H1 (cell line): ENCODE data around the gene CPXM1. TPM values are rescaled to one million over a fixed set of nuclear protein-coding genes. Genes with fewer than 3 reads are reported as not detected.

Experiments
- CTCF ChIA-PET: fragments of 300-600 bp; sonication (Branson Sonifier 250); formaldehyde crosslinking; loops from one replicate; lab custom pipeline; 2021; ENCODE audit not compliant: partially characterized antibody; lab: Charles Lee
- POLR2A ChIA-PET: fragments of 300-600 bp; sonication (Branson Sonifier 250); formaldehyde crosslinking; loops from one replicate; lab custom pipeline; 2021; ENCODE audit warnings: inconsistent platforms; ENCODE audit not compliant: partially characterized antibody; lab: Charles Lee
- DNase-seq, 2 experiments: peaks; one replicate each; pipeline versions ENCODE4 v3.0.0 to v3.0.0-alpha.2; 2010 to 2022; ENCODE audit warnings: low spot score in 2 of 2, low read depth in 1 of 2, mixed read lengths in 1 of 2
- FAIRE-seq: peaks from 2 replicates; lab custom pipeline; 2011; peaks lifted over from hg19 to GRCh38; lab: Jason Lieb, UNC
- H2AFZ ChIP-seq: 2 replicates; pipeline ENCODE4 v1.8.1; 2012; ENCODE audit warnings: low read length, inconsistent platforms
- H2AK5ac ChIP-seq: 2 replicates; pipeline ENCODE4 v1.6.1; 2013; ENCODE audit warnings: low read depth, low read length
- H2BK120ac ChIP-seq: replicated peaks from 2 replicates; pipeline ENCODE3; 2013; ENCODE audit warnings: low read depth, low read length, inconsistent platforms
- H2BK12ac ChIP-seq: 2 replicates; pipeline ENCODE4 v1.6.1; 2013; ENCODE audit warnings: low read depth, low read length
- H2BK15ac ChIP-seq: 2 replicates; pipeline ENCODE4 v1.6.1; 2013; ENCODE audit warnings: low read length
- H2BK20ac ChIP-seq: 2 replicates; pipeline ENCODE4 v1.6.1; 2013; ENCODE audit warnings: low read length
- H2BK5ac ChIP-seq: 2 replicates; pipeline ENCODE4 v1.6.1; 2013; ENCODE audit warnings: low read depth, low read length
- H3K14ac ChIP-seq: 2 replicates; pipeline ENCODE4 v1.6.1; 2013; ENCODE audit warnings: inconsistent platforms; ENCODE audit not compliant: insufficient read length
- H3K18ac ChIP-seq: 2 replicates; pipeline ENCODE4 v1.6.1; 2013; ENCODE audit warnings: low read length; ENCODE audit errors: extremely low read depth
- H3K23ac ChIP-seq: 2 replicates; pipeline ENCODE4 v1.6.1; 2013; ENCODE audit warnings: inconsistent platforms; ENCODE audit not compliant: insufficient read length
- H3K23me2 ChIP-seq: 2 replicates; pipeline ENCODE4 v1.6.1; 2013; ENCODE audit warnings: low read depth, low read length
- H3K27ac ChIP-seq: 2 replicates; pipeline ENCODE4 v1.6.1; 2011; ENCODE audit warnings: low read depth, low read length, inconsistent platforms
- H3K27me3 ChIP-seq, 4 experiments: replicated peaks in 1 of 4; 1 replicate in 1 of 4; 2 replicates in 3 of 4; pipeline versions ENCODE4 v1.6.1 to v1.8.1; 2011 to 2013; ENCODE audit warnings: low read length in 3 of 4, mild to moderate bottlenecking in 3 of 4, inconsistent platforms in 2 of 4, mixed read lengths in 2 of 4, moderate library complexity in 1 of 4; ENCODE audit not compliant: control insufficient read depth in 3 of 4, insufficient read depth in 3 of 4; ENCODE audit errors: extremely low read depth in 1 of 4
- H3K36me3 ChIP-seq, 4 experiments: 2 replicates each; pipeline versions ENCODE4 v1.6.1 to v1.8.1; 2011 to 2013; ENCODE audit warnings: mild to moderate bottlenecking in 4 of 4, low read length in 3 of 4, moderate library complexity in 2 of 4, control low read depth in 1 of 4, inconsistent platforms in 1 of 4; ENCODE audit not compliant: insufficient read depth in 4 of 4, control insufficient read depth in 2 of 4
- H3K4ac ChIP-seq: replicated peaks from 2 replicates; pipeline ENCODE3; 2013; ENCODE audit warnings: low read length, low read depth, mixed read lengths, inconsistent platforms; ENCODE audit not compliant: insufficient read length
- H3K4me1 ChIP-seq, 4 experiments: replicated peaks in 1 of 4; 1 replicate in 1 of 4; 2 replicates in 3 of 4; pipeline versions ENCODE4 v1.6.1 to v1.8.1; 2011 to 2013; ENCODE audit warnings: low read length in 3 of 4, inconsistent platforms in 2 of 4, mixed read lengths in 1 of 4; ENCODE audit not compliant: insufficient read depth in 4 of 4, control insufficient read depth in 3 of 4
- H3K4me2 ChIP-seq, 2 experiments: 2 replicates each; pipeline versions ENCODE4 v1.6.1 to v1.8.1; 2011 to 2013; ENCODE audit warnings: low read depth in 2 of 2, low read length in 2 of 2, control low read depth in 1 of 2, inconsistent platforms in 1 of 2, mild to moderate bottlenecking in 1 of 2; ENCODE audit not compliant: insufficient read depth in 1 of 2
- H3K4me3 ChIP-seq, 4 experiments: fragments of 200-600, 300-600 bp in 1 of 4; sonication (generic), shearing (Covaris generic), sonication (Bioruptor Twin) in 1 of 4; 2 replicates each; pipeline versions ENCODE4 v1.5.1 to v1.8.1; 2011 to 2016; ENCODE audit warnings: low read length in 4 of 4, low read depth in 3 of 4, control low read depth in 2 of 4, inconsistent platforms in 2 of 4, mild to moderate bottlenecking in 2 of 4, mixed read lengths in 1 of 4, moderate library complexity in 1 of 4; ENCODE audit not compliant: insufficient read depth in 2 of 4; ENCODE audit errors: extremely low read depth in 1 of 4
- H3K56ac ChIP-seq: replicated peaks from 2 replicates; pipeline ENCODE3; 2013; ENCODE audit warnings: low read depth, mild to moderate bottlenecking, mixed read lengths, low read length, inconsistent platforms; ENCODE audit not compliant: insufficient read length
- H3K79me1 ChIP-seq: 2 replicates; pipeline ENCODE4 v1.6.1; 2013; ENCODE audit warnings: low read depth, low read length, control low read depth
- H3K79me2 ChIP-seq, 2 experiments: 2 replicates each; pipeline versions ENCODE4 v1.6.1 to v1.8.1; 2012 to 2013; ENCODE audit warnings: low read length in 2 of 2, mild to moderate bottlenecking in 2 of 2, inconsistent platforms in 1 of 2; ENCODE audit not compliant: insufficient read depth in 2 of 2, control insufficient read depth in 1 of 2
- H3K9ac ChIP-seq, 4 experiments: replicated peaks in 1 of 4; 1 replicate in 1 of 4; 2 replicates in 3 of 4; pipeline versions ENCODE4 v1.6.1 to v1.8.1; 2011 to 2013; ENCODE audit warnings: low read depth in 3 of 4, low read length in 3 of 4, control low read depth in 2 of 4, mild to moderate bottlenecking in 2 of 4, moderate library complexity in 2 of 4, inconsistent platforms in 1 of 4; ENCODE audit errors: extremely low read depth in 1 of 4
- H3K9me3 ChIP-seq, 2 experiments: 2 replicates each; pipeline versions ENCODE4 v1.6.1 to v1.8.1; 2012 to 2013; ENCODE audit warnings: mild to moderate bottlenecking in 2 of 2, moderate library complexity in 2 of 2, control low read depth in 1 of 2, inconsistent platforms in 1 of 2, low read depth in 1 of 2, low read length in 1 of 2, mixed read lengths in 1 of 2; ENCODE audit not compliant: insufficient read depth in 2 of 2
- H4K20me1 ChIP-seq, 2 experiments: replicated peaks in 1 of 2; 2 replicates each; pipeline versions ENCODE3 to v1.8.1; 2011 to 2013; ENCODE audit warnings: inconsistent platforms in 2 of 2, low read length in 2 of 2, mild to moderate bottlenecking in 1 of 2; ENCODE audit not compliant: insufficient read depth in 2 of 2, control insufficient read depth in 1 of 2
- H4K5ac ChIP-seq: 2 replicates; pipeline ENCODE4 v1.6.1; 2013; ENCODE audit warnings: low read length, low read depth, mixed read lengths, inconsistent platforms; ENCODE audit not compliant: insufficient read length
- H4K8ac ChIP-seq: 2 replicates; pipeline ENCODE4 v1.8.0; 2013; ENCODE audit warnings: mild to moderate bottlenecking, moderate library complexity, low read length, inconsistent platforms; ENCODE audit not compliant: insufficient read depth; ENCODE audit errors: extremely low read depth
- H4K91ac ChIP-seq: replicated peaks from 2 replicates; pipeline ENCODE3; 2013; ENCODE audit warnings: low read length, mixed read lengths, inconsistent platforms; ENCODE audit not compliant: insufficient read length
- BACH1 ChIP-seq: IDR thresholded peaks from 2 replicates; pipeline ENCODE4 v1.6.1; 2012; ENCODE audit warnings: low read length, improper control_type of control experiment
- CBX5 ChIP-seq: fragments of 300-800, 300-1000 bp; sonication (generic); IDR thresholded peaks from 2 replicates; pipeline ENCODE4 v1.7.1; 2016; ENCODE audit warnings: antibody characterized with exemption, low read length, low read depth
- CHD2 ChIP-seq: IDR thresholded peaks from 2 replicates; pipeline ENCODE4 v1.6.1; 2012; ENCODE audit warnings: low read length, improper control_type of control experiment
- CTBP2 ChIP-seq: IDR thresholded peaks from 2 replicates; pipeline ENCODE4 v1.7.0; 2011; ENCODE audit warnings: borderline replicate concordance, mild to moderate bottlenecking, moderate library complexity, mixed read lengths, low read length; ENCODE audit not compliant: insufficient read depth, insufficient read length
- FOSL1 ChIP-seq: IDR thresholded peaks from 2 replicates; pipeline ENCODE4 v1.6.1; 2011; ENCODE audit warnings: mild to moderate bottlenecking, low read depth, low read length, moderate library complexity; ENCODE audit not compliant: insufficient read depth
- KDM1A ChIP-seq: fragments of 200-600, 300-600 bp; sonication (generic); IDR thresholded peaks from 2 replicates; pipeline ENCODE4 v1.7.1; 2016; ENCODE audit warnings: mild to moderate bottlenecking, low read length, borderline replicate concordance
- KDM4A ChIP-seq: IDR thresholded peaks from one replicate; pipeline ENCODE4 v1.7.1; 2012; ENCODE audit warnings: low read depth, mild to moderate bottlenecking, moderate library complexity, low read length, inconsistent platforms; ENCODE audit not compliant: severe bottlenecking
- KDM5A ChIP-seq: fragments of 200-600 bp; IDR thresholded peaks from 2 replicates; pipeline ENCODE4 v1.7.1; 2012; ENCODE audit warnings: mild to moderate bottlenecking, low read length, inconsistent platforms, mixed read lengths
- POLR2A ChIP-seq, 2 experiments: IDR thresholded peaks; 1 replicate in 1 of 2; 2 replicates in 1 of 2; pipeline ENCODE4 v1.6.1; 2011; ENCODE audit warnings: low read depth in 2 of 2, low read length in 2 of 2, mild to moderate bottlenecking in 2 of 2; ENCODE audit errors: control extremely low read depth in 1 of 2
- POU5F1 ChIP-seq: IDR thresholded peaks from 2 replicates; pipeline ENCODE4 v1.6.1; 2011; ENCODE audit warnings: low read depth, mild to moderate bottlenecking, low read length, moderate library complexity
- RFX5 ChIP-seq: IDR thresholded peaks from 2 replicates; pipeline ENCODE4 v1.6.1; 2011; ENCODE audit warnings: low read depth, low read length, improper control_type of control experiment, borderline replicate concordance
- RNF2 ChIP-seq: fragments of 200-900, 300-1000 bp; sonication (generic); IDR thresholded peaks from 2 replicates; pipeline ENCODE4 v1.7.1; 2016; ENCODE audit warnings: borderline replicate concordance, low read depth, mild to moderate bottlenecking, antibody characterized with exemption, low read length; ENCODE audit not compliant: poor library complexity, severe bottlenecking; ENCODE audit errors: missing control alignments
- SAP30 ChIP-seq: fragments of 300-600 bp; sonication (generic); IDR thresholded peaks from 2 replicates; pipeline ENCODE4 v1.7.1; 2012; ENCODE audit warnings: low read length, moderate library complexity, mild to moderate bottlenecking, inconsistent platforms; ENCODE audit not compliant: insufficient read depth, insufficient replicate concordance
- SIX5 ChIP-seq: IDR thresholded peaks from 2 replicates; pipeline ENCODE4 v1.6.1; 2011; ENCODE audit warnings: mild to moderate bottlenecking, low read depth, low read length
- WGBS, 2 experiments: shearing (Covaris generic) in 1 of 2; methylation state at CpG; one replicate each; pipeline versions ENCODE4 v1.1.6 to v1.1.7; 2013 to 2015; ENCODE audit warnings: low lambda C conversion rate in 2 of 2, mixed read lengths in 2 of 2, inconsistent platforms in 1 of 2, low coverage in 1 of 2, missing lambda C conversion rate in 1 of 2; ENCODE audit not compliant: insufficient replicate concordance in 2 of 2, insufficient coverage in 1 of 2, insufficient read length in 1 of 2; ENCODE audit errors: extremely low coverage in 1 of 2, missing lambda C conversion rate in 1 of 2; 5-methylcytosine and 5-hydroxymethylcytosine counted together
- polyA plus RNA-seq, 7 experiments: library from polyadenylated mRNA; depleted of rRNA in 3 of 7; stranded (reverse) in 5 of 7; unstranded in 2 of 7; fragments of >200 nt in 5 of 7; fragments of 200-250 nt in 2 of 7; gene quantifications; 1 replicate in 5 of 7; 2 replicates in 1 of 7; 4 replicates in 1 of 7; pipeline versions ENCODE4 v1.2.1 to v1.2.3, GENCODE V29; 2011 to 2013; ENCODE audit warnings: missing spikeins in 2 of 7, mixed read lengths in 2 of 7
- total RNA-seq: library from RNA; stranded (reverse); fragmentation: NEBNext Ultra II Directional; extraction: Animal tissue kit (Norgen Biotek cat#: 25700); gene quantifications from 2 replicates; pipeline ENCODE4 v1.2.1, GENCODE V29; 2021

The CPXM1 gene
- total and polyA plus RNA-seq, 2 of the 8 experiments (the other 6 are each of a cell fraction or from before 2014, with no cell fraction given): 31.3 to 81.9 TPM

- 73% methylated on average over 2 of the region's 2 CpGs; no CpG with 5 or more reads in 1 of the 2 experiments for WGBS, 2 experiments
- Histone ChIP-seq H4K91ac (no peak overlapping the region), H2BK15ac (no peak overlapping the region), H2BK20ac (no peak overlapping the region), H2AK5ac (no peak overlapping the region), H3K4me1 (peaks cover 0 to 23% (median 14%) of the 10 kb centered on the region in 4 experiments; a peak in 6 of 7 replicates), H2BK12ac (no peak overlapping the region), H4K5ac (no peak overlapping the region), H3K27ac (no peak overlapping the region), H4K20me1 (peaks cover 2% of the 10 kb centered on the region in 2 experiments), H3K4me2 (no peak overlapping the region), H2BK5ac (no peak overlapping the region), H3K4ac (no peak overlapping the region), H3K23me2 (peaks cover 22% of the 10 kb centered on the region; the same call in 1 of the 2 replicates), H3K79me2 (no peaks in the 10 kb centered on the region), H3K79me1 (no peaks in the 10 kb centered on the region), H3K9me3 (no peaks in the 10 kb centered on the region), H2BK120ac (no peak overlapping the region), H3K4me3 (no peak overlapping the region), H4K8ac (no peak overlapping the region), H3K18ac (no peak overlapping the region), H3K27me3 (peaks cover 30 to 49% (median 46%) of the 10 kb centered on the region in 4 experiments), H3K36me3 (peaks cover 0 to 3% (median 0%) of the 10 kb centered on the region in 4 experiments; a peak in 1 of 8 replicates), H3K9ac (no peak overlapping the region), H2AFZ (no peak overlapping the region), H3K56ac (no peak overlapping the region), H3K23ac (no peak overlapping the region), H3K14ac (no peak overlapping the region)
- CTCF ChIA-PET: interaction anchor here (1.1 to 9.0 kb wide), 18 partner anchors 8 to 246 kb away, joined by 4 to 151 read pairs (median 12); partner anchors contain the start of genes CPXM1, EBF4, PCED1A and VPS16
- POLR2A ChIA-PET: interaction anchor here (1.1 kb wide), 1 partner anchor 66 kb away, joined by 3 read pairs; no protein-coding TSS in a partner anchor
- FAIRE-seq: no peak
- DNase-seq: no peak
- no peak for TF ChIP-seq CBX5
- no peak for TF ChIP-seq KDM1A
- TF ChIP-seq KDM4A: no peak
- no peak for TF ChIP-seq POLR2A (IDR thresholded peaks at IDR 0.05; ENCODE audit: control extremely low read depth in 1 of 2, low read depth in 2 of 2, low read length in 2 of 2)
- no peak for TF ChIP-seq CHD2
- TF ChIP-seq RNF2: no peak
- no peak for TF ChIP-seq SIX5
- no peak for TF ChIP-seq KDM5A
- no peak for TF ChIP-seq RFX5
- TF ChIP-seq FOSL1: no peak
- no peak for TF ChIP-seq CTBP2
- TF ChIP-seq POU5F1: no peak
- TF ChIP-seq SAP30: no peak
- TF ChIP-seq BACH1: no peak
These were observed 46.0 kb downstream of the CPXM1 start for GRCh38 chr20:2754424-2754823.
